Measurements from ENCODE around the gene RHOJ.
"Not testable (repeated sequence)": the region's sequence is repeated elsewhere in the genome, so short reads cannot be mapped to it uniquely, and the experiment has no call there.

RHOJ gene

GRCh38 chr14:63304429-63304828, 100.2 kb downstream of the RHOJ start:
- not testable (repeated sequence) for H3K27ac ChIP-seq (ENCODE audit: low read length); H3K4me3 ChIP-seq (ENCODE audit: low read length); H3K36me3 ChIP-seq (ENCODE audit: control insufficient read depth, low read depth, low read length); H3K4me1 ChIP-seq (ENCODE audit: control insufficient read depth, low read depth, low read length); H3K9ac ChIP-seq (ENCODE audit: low read length); H3K9me3 ChIP-seq (ENCODE audit: control insufficient read depth, low read depth, low read length); H3K27me3 ChIP-seq (ENCODE audit: control insufficient read depth, insufficient read depth, low read length)

- Histone ChIP-seq H3K4me3 (ENCODE audit: low read length) (no peak overlapping the region), H3K9me3 (ENCODE audit: control insufficient read depth, low read depth, low read length) (no peaks in the 10 kb centered on the region), H3K36me3 (ENCODE audit: control insufficient read depth, low read depth, low read length) (no peaks in the 10 kb centered on the region), H3K27me3 (ENCODE audit: control insufficient read depth, insufficient read depth, low read length) (no peaks in the 10 kb centered on the region), H3K9ac (ENCODE audit: low read length) (no peak overlapping the region), H3K27ac (ENCODE audit: low read length) (no peak overlapping the region), H3K4me1 (ENCODE audit: control insufficient read depth, low read depth, low read length) (no peaks in the 10 kb centered on the region)
These were observed 104.6 kb downstream of the RHOJ start for GRCh38 chr14:63308723-63309317.

- Histone ChIP-seq H3K4me3 (ENCODE audit: low read length) (no peak within 1 kb of the TSS), H3K27me3 (ENCODE audit: control insufficient read depth, insufficient read depth, low read length) (no peaks in the 10 kb centered on the region), H3K9ac (ENCODE audit: low read length) (no peak within 1 kb of the TSS), H3K9me3 (ENCODE audit: control insufficient read depth, low read depth, low read length) (no peaks in the 10 kb centered on the region), H3K36me3 (ENCODE audit: control insufficient read depth, low read depth, low read length) (no peaks in the 10 kb centered on the region), H3K27ac (ENCODE audit: low read length) (no peak within 1 kb of the TSS), H3K4me1 (ENCODE audit: control insufficient read depth, low read depth, low read length) (no peaks in the 10 kb centered on the region)
These were observed 114.6 kb downstream of the RHOJ start, which contains the start of gene GPHB5 for GRCh38 chr14:63318835-63319234. Gene GPHB5, minus strand, starts transcription at chr14:63318935. Its CDS starts 1,086 bp downstream, at chr14:63317849.

GRCh38 chr14:63322472-63322871, 118.2 kb downstream of the RHOJ start:
- no peak overlapping the region for H3K4me3 ChIP-seq (ENCODE audit: low read length)
- no peak overlapping the region for H3K9ac ChIP-seq (ENCODE audit: low read length)
- H3K36me3 ChIP-seq (ENCODE audit: control insufficient read depth, low read depth, low read length): no peaks in the 10 kb centered on the region
- no peaks in the 10 kb centered on the region for H3K4me1 ChIP-seq (ENCODE audit: control insufficient read depth, low read depth, low read length)
- no peak overlapping the region for H3K27ac ChIP-seq (ENCODE audit: low read length)
- no peaks in the 10 kb centered on the region for H3K9me3 ChIP-seq (ENCODE audit: control insufficient read depth, low read depth, low read length)
- no peaks in the 10 kb centered on the region for H3K27me3 ChIP-seq (ENCODE audit: control insufficient read depth, insufficient read depth, low read length)

- Histone ChIP-seq H3K4me3 (ENCODE audit: low read length) (no peak overlapping the region), H3K27ac (ENCODE audit: low read length) (no peak overlapping the region), H3K36me3 (ENCODE audit: control insufficient read depth, low read depth, low read length) (no peaks in the 10 kb centered on the region), H3K27me3 (ENCODE audit: control insufficient read depth, insufficient read depth, low read length) (no peaks in the 10 kb centered on the region), H3K9me3 (ENCODE audit: control insufficient read depth, low read depth, low read length) (no peaks in the 10 kb centered on the region), H3K4me1 (ENCODE audit: control insufficient read depth, low read depth, low read length) (no peaks in the 10 kb centered on the region), H3K9ac (ENCODE audit: low read length) (no peak overlapping the region)
These were observed 118.8 kb downstream of the RHOJ start for GRCh38 chr14:63322897-63323573.

- no peaks in the 10 kb centered on the region for H3K4me1 ChIP-seq (ENCODE audit: control insufficient read depth, low read depth, low read length)
- no peaks in the 10 kb centered on the region for H3K27me3 ChIP-seq (ENCODE audit: control insufficient read depth, insufficient read depth, low read length)
- no peak overlapping the region for H3K27ac ChIP-seq (ENCODE audit: low read length)
- no peaks in the 10 kb centered on the region for H3K9me3 ChIP-seq (ENCODE audit: control insufficient read depth, low read depth, low read length)
- H3K9ac ChIP-seq (ENCODE audit: low read length): no peak overlapping the region
- H3K4me3 ChIP-seq (ENCODE audit: low read length): no peak overlapping the region
- no peaks in the 10 kb centered on the region for H3K36me3 ChIP-seq (ENCODE audit: control insufficient read depth, low read depth, low read length)
These were observed 122.6 kb downstream of the RHOJ start for GRCh38 chr14:63326840-63327239.

GRCh38 chr14:63328787-63329737, 124.8 kb downstream of the RHOJ start:
- Histone ChIP-seq H3K36me3 (ENCODE audit: control insufficient read depth, low read depth, low read length) (no peaks in the 10 kb centered on the region), H3K27me3 (ENCODE audit: control insufficient read depth, insufficient read depth, low read length) (no peaks in the 10 kb centered on the region), H3K9me3 (ENCODE audit: control insufficient read depth, low read depth, low read length) (no peaks in the 10 kb centered on the region), H3K9ac (ENCODE audit: low read length) (no peak overlapping the region), H3K27ac (ENCODE audit: low read length) (no peak overlapping the region), H3K4me3 (ENCODE audit: low read length) (no peak overlapping the region), H3K4me1 (ENCODE audit: control insufficient read depth, low read depth, low read length) (no peaks in the 10 kb centered on the region)

GRCh38 chr14:63342371-63342770, 138.1 kb downstream of the RHOJ start:
- Histone ChIP-seq H3K9me3 (ENCODE audit: control insufficient read depth, low read depth, low read length) (no peaks in the 10 kb centered on the region), H3K27me3 (ENCODE audit: control insufficient read depth, insufficient read depth, low read length) (no peaks in the 10 kb centered on the region), H3K4me1 (ENCODE audit: control insufficient read depth, low read depth, low read length) (no peaks in the 10 kb centered on the region), H3K4me3 (ENCODE audit: low read length) (no peak overlapping the region), H3K27ac (ENCODE audit: low read length) (no peak overlapping the region), H3K9ac (ENCODE audit: low read length) (no peak overlapping the region), H3K36me3 (ENCODE audit: control insufficient read depth, low read depth, low read length) (no peaks in the 10 kb centered on the region)

Data from iPS-18a (cell line).